HepG2 (cell line): Measurements from ENCODE around the gene DNAH9. TPM values are rescaled to one million over a fixed set of nuclear protein-coding genes. Genes with fewer than 3 reads are reported as not detected.

Experiments used
- ATAC-seq: fragments of 200-7000 bp; cut with Tn5 transposase; 3 replicates; pipeline ENCODE4 v1.9.1; 2020; ENCODE audit warnings: mild to moderate bottlenecking, moderate library complexity
- BruUV-seq: library from RNA; stranded (reverse); fragments of 400-500 nt; replicated peaks from 2 replicates; lab custom pipeline; 2021; lab: Mats Ljungman, UMichigan
- CTCF ChIA-PET: fragments of 300-600 bp; formaldehyde crosslinking; extraction: SDS; loops from one replicate; lab custom pipeline; 2021; ENCODE audit warnings: low total read pairs, inconsistent platforms, low intra/inter-chr PET ratio; lab: Yijun Ruan, JAX
- POLR2A ChIA-PET: fragments of 350-600 bp; sonication (Branson Sonifier 250); formaldehyde crosslinking; loops from one replicate; lab custom pipeline; 2020; ENCODE audit warnings: antibody characterized with exemption, inconsistent platforms; lab: Yijun Ruan, JAX
- DNase-seq: peaks from one replicate; pipeline ENCODE4 v3.0.0-alpha.2; 2015; ENCODE audit warnings: low spot score
- FAIRE-seq: peaks from 3 replicates; lab custom pipeline; 2011; peaks lifted over from hg19 to GRCh38; lab: Jason Lieb, UNC
- H2AFZ ChIP-seq: one replicate; pipeline ENCODE4 v1.6.1; 2011; ENCODE audit warnings: low read length, inconsistent platforms
- H3K27ac ChIP-seq: fragments of 300-600 bp; 3 replicates; pipeline ENCODE4 v1.8.0; 2011; ENCODE audit warnings: mixed run types, mild to moderate bottlenecking, mixed read lengths, low read length, inconsistent platforms; ENCODE audit not compliant: insufficient read depth; ENCODE audit errors: extremely low read length
- H3K27me3 ChIP-seq, 2 experiments: fragments of 200-600 bp in 1 of 2; 2 replicates in 1 of 2; 3 replicates in 1 of 2; pipeline versions ENCODE4 v1.6.0 to v1.8.0; 2011; ENCODE audit warnings: low read length in 2 of 2, mild to moderate bottlenecking in 2 of 2, moderate library complexity in 2 of 2, inconsistent platforms in 1 of 2; ENCODE audit not compliant: insufficient read depth in 2 of 2, control insufficient read depth in 1 of 2
- H3K36me3 ChIP-seq, 2 experiments: fragments of 200-600 bp in 1 of 2; replicated peaks in 1 of 2; 2 replicates in 1 of 2; 3 replicates in 1 of 2; pipeline versions ENCODE4 v1.5.1 to v1.8.0; 2011; ENCODE audit warnings: low read length in 2 of 2, inconsistent platforms in 1 of 2; ENCODE audit not compliant: insufficient read depth in 2 of 2, control insufficient read depth in 1 of 2
- H3K4me1 ChIP-seq: 2 replicates; pipeline ENCODE4 v1.5.1; 2012; ENCODE audit warnings: low read length, inconsistent platforms; ENCODE audit not compliant: insufficient read depth
- H3K4me2 ChIP-seq: 2 replicates; pipeline ENCODE4 v1.6.0; 2011; ENCODE audit warnings: low read depth, low read length, inconsistent platforms
- H3K4me3 ChIP-seq, 3 experiments: fragments of 200-600 bp in 1 of 3; sonication (generic), shearing (Covaris generic) in 1 of 3; replicated peaks in 1 of 3; 2 replicates each; pipeline ENCODE4 v1.5.1; 2011 to 2016; ENCODE audit warnings: low read length in 3 of 3, inconsistent platforms in 2 of 3, low read depth in 2 of 3, mild to moderate bottlenecking in 2 of 3, control low read depth in 1 of 3, mixed read lengths in 1 of 3; ENCODE audit not compliant: insufficient read depth in 1 of 3
- H3K79me2 ChIP-seq: one replicate; pipeline ENCODE4 v1.6.1; 2011; ENCODE audit warnings: low read length, inconsistent platforms; ENCODE audit not compliant: insufficient read depth
- H3K9ac ChIP-seq: 2 replicates; pipeline ENCODE4 v1.6.0; 2011; ENCODE audit warnings: mild to moderate bottlenecking, low read depth, low read length, inconsistent platforms; ENCODE audit not compliant: insufficient read depth
- H3K9me3 ChIP-seq: 2 replicates; pipeline ENCODE4 v1.5.1; 2012; ENCODE audit warnings: mild to moderate bottlenecking, low read length
- H4K20me1 ChIP-seq: 2 replicates; pipeline ENCODE4 v1.6.0; 2011; ENCODE audit warnings: inconsistent platforms, mild to moderate bottlenecking, low read length, moderate library complexity; ENCODE audit not compliant: insufficient read depth
- GTF2F1 ChIP-seq: fragments of 150-350 bp; IDR thresholded peaks from 2 replicates; pipeline ENCODE4 v1.6.1; 2014; ENCODE audit warnings: low read length
- HDAC6 ChIP-seq: fragments of 200-600 bp; sonication (generic); IDR thresholded peaks from 2 replicates; pipeline ENCODE4 v1.7.0; 2017; ENCODE audit warnings: mild to moderate bottlenecking, antibody characterized with exemption, low read length, low read depth
- HIVEP1 ChIP-seq: sonication (generic); formaldehyde crosslinking; IDR thresholded peaks from 2 replicates; pipeline ENCODE4 v1.4.0; 2020; ENCODE audit warnings: mild to moderate bottlenecking, missing genetic modification reagents
- MIER2 ChIP-seq: IDR thresholded peaks from 2 replicates; pipeline ENCODE4 v1.6.1; 2016; ENCODE audit warnings: missing biosample characterization, missing genetic modification reagents
- MXD4 ChIP-seq: IDR thresholded peaks from 2 replicates; pipeline ENCODE4 v1.6.1; 2016; ENCODE audit warnings: mild to moderate bottlenecking, missing biosample characterization, missing genetic modification reagents
- SSRP1 ChIP-seq: IDR thresholded peaks from 2 replicates; pipeline ENCODE4 v1.6.1; 2016; ENCODE audit warnings: control low read depth
- STAT5B ChIP-seq: sonication (generic); formaldehyde crosslinking; IDR thresholded peaks from 2 replicates; pipeline ENCODE4 v1.4.0; 2020; ENCODE audit warnings: missing genetic modification reagents
- TAF15 ChIP-seq: fragments of 200-400 bp; formaldehyde crosslinking; IDR thresholded peaks from one replicate; pipeline ENCODE4 v1.6.1; 2018; ENCODE audit warnings: mild to moderate bottlenecking, low read depth, low read length; ENCODE audit not compliant: poor library complexity, severe bottlenecking
- TP53 ChIP-seq: sonication (generic); formaldehyde crosslinking; conservative IDR thresholded peaks from 2 replicates; pipeline ENCODE4 v1.4.0; 2020; ENCODE audit warnings: missing genetic modification reagents
- ZNF230 ChIP-seq: sonication (generic); formaldehyde crosslinking; IDR thresholded peaks from 2 replicates; pipeline ENCODE4 v1.4.0; 2020; ENCODE audit warnings: mild to moderate bottlenecking, missing genetic modification reagents
- ZNF367 ChIP-seq: sonication (generic); formaldehyde crosslinking; IDR thresholded peaks from 2 replicates; pipeline ENCODE4 v1.4.0; 2020; ENCODE audit warnings: missing genetic modification reagents, borderline replicate concordance
- ZNF549 ChIP-seq: sonication (generic); formaldehyde crosslinking; IDR thresholded peaks from 2 replicates; pipeline ENCODE4 v1.5.0; 2020; ENCODE audit warnings: missing genetic modification reagents
- ZNF552 ChIP-seq: sonication (generic); formaldehyde crosslinking; IDR thresholded peaks from 2 replicates; pipeline ENCODE4 v1.9.0; 2022; ENCODE audit warnings: missing genetic modification reagents, mild to moderate bottlenecking, borderline replicate concordance
- ZNF562 ChIP-seq: sonication (generic); formaldehyde crosslinking; IDR thresholded peaks from 2 replicates; pipeline ENCODE4 v1.8.0; 2022; ENCODE audit warnings: missing genetic modification reagents, borderline replicate concordance
- ZNF629 ChIP-seq: sonication (generic); formaldehyde crosslinking; conservative IDR thresholded peaks from 2 replicates; pipeline ENCODE4 v1.5.0; 2020; ENCODE audit warnings: missing genetic modification reagents
- ZNF75D ChIP-seq: sonication (generic); formaldehyde crosslinking; IDR thresholded peaks from 2 replicates; pipeline ENCODE4 v1.8.1; 2023; ENCODE audit warnings: missing genetic modification reagents, mild to moderate bottlenecking, borderline replicate concordance
- whole genome bisulfite sequencing: methylation state at CpG from one replicate; pipeline ENCODE4 v1.1.6; 2017; ENCODE audit warnings: low lambda C conversion rate; 5-methylcytosine and 5-hydroxymethylcytosine counted together
- in situ Hi-C: cut with HindIII; loops from 2 replicates; pipeline ENCODE4 v1.10.0; 2017; ENCODE audit warnings: low pct_unique_long_range_greater_than_20kb; ENCODE audit not compliant: extremely low pct_ligation_motif_present
- intact Hi-C: fragments of 100-400 bp; cut with micrococcal nuclease; formaldehyde crosslinking; loops from one replicate; pipeline ENCODE4 v1.10.0; 2022; ENCODE audit not compliant: unreplicated experiment
- polyA plus RNA-seq, 8 experiments: library from polyadenylated mRNA; depleted of rRNA in 3 of 8; stranded (reverse) in 7 of 8; unstranded in 1 of 8; fragments of >200 nt; fragmentation: Illumina TruSeq in 4 of 8; extraction: Trizol in 4 of 8; gene quantifications; 2 replicates each; pipeline versions ENCODE4 v1.2.1 to v1.2.3, GENCODE V29; 2011 to 2016; ENCODE audit warnings: low read depth in 4 of 8, missing spikeins in 1 of 8, mixed read lengths in 1 of 8; ENCODE audit not compliant: insufficient read depth in 1 of 8
- total RNA-seq, 5 experiments: library from RNA; depleted of rRNA; stranded (reverse); fragments of >200 nt; fragmentation: Illumina TruSeq; extraction: Trizol; gene quantifications; 2 replicates each; pipeline ENCODE4 v1.2.3, GENCODE V29; 2016; ENCODE audit warnings: low read depth in 1 of 5
- TF ChIP-seq, protein P1 (sequence below), 2 experiments: sonication (generic) in 1 of 2; formaldehyde crosslinking in 1 of 2; IDR thresholded peaks; 2 replicates each; pipeline versions ENCODE4 v1.4.0 to v1.6.1; 2018 to 2020; ENCODE audit warnings: missing genetic modification reagents in 2 of 2, borderline replicate concordance in 1 of 2, low read depth in 1 of 2, mild to moderate bottlenecking in 1 of 2, missing biosample characterization in 1 of 2

Gene DNAH9
- total and polyA plus RNA-seq, 2 of the 13 experiments (the other 11 are each of a cell fraction or from before 2014, with no cell fraction given) = not detected

DNA sequence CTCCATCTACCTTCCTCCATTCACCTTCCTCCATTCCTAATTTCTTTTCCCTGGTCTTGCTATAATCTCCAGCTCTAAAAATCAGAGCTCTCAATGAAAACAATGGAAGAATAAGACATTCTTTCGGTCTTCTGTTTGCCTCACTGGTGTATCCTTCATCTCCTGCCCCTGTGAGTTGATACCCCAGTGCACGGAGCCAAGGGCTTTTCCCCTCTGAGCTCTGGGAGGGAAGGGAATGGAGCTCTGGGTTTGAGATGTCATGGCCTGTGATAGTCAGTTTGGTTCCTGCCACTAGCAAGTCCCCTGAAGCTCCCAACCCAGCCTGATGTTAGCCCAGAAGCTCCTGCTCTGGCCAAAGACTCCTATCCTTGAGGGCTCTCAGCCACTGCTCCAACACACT, 36.6 kb upstream of the DNAH9 start:
- H3K36me3 ChIP-seq = no peaks in the 10 kb centered on the region
- FAIRE-seq (no peak), DNase-seq (no peak), ATAC-seq (no peak)
- BruUV-seq = no TSS peak
- no peaks in the 10 kb centered on the region for H3K4me1 ChIP-seq
- H3K9me3 ChIP-seq = no peaks in the 10 kb centered on the region
- no peak overlapping the region for H3K4me2 ChIP-seq
- ChIA-PET POLR2A (no interaction called here), CTCF (no interaction called here)
- TF ChIP-seq MIER2 (no peak), ZNF230 (CRISPR knock-in tag) (no peak), ZNF562 (CRISPR knock-in tag) (no peak), ZNF552 (CRISPR knock-in tag) (no peak), HDAC6 (no peak), HIVEP1 (CRISPR knock-in tag) (no peak), SSRP1 (CRISPR knock-in tag) (no peak), TAF15 (no peak), ZNF629 (no peak), ZNF549 (no peak)
- 0% methylated on average over 2 of the region's 2 CpGs for WGBS
- H3K79me2 ChIP-seq = no peaks in the 10 kb centered on the region
- H3K27ac ChIP-seq = no peak overlapping the region
- in situ Hi-C loops = no loop called here
- no peaks in the 10 kb centered on the region for H4K20me1 ChIP-seq
- 0 out of 5 replicates have a peak, but pooled peaks cover 0 to 3% of the 10 kb centered on the region in 2 experiments for H3K27me3 ChIP-seq
- no peak overlapping the region for H3K4me3 ChIP-seq
- H2AFZ ChIP-seq = no peak overlapping the region
- intact Hi-C loops = no loop called here
- no peak overlapping the region for H3K9ac ChIP-seq

DNA sequence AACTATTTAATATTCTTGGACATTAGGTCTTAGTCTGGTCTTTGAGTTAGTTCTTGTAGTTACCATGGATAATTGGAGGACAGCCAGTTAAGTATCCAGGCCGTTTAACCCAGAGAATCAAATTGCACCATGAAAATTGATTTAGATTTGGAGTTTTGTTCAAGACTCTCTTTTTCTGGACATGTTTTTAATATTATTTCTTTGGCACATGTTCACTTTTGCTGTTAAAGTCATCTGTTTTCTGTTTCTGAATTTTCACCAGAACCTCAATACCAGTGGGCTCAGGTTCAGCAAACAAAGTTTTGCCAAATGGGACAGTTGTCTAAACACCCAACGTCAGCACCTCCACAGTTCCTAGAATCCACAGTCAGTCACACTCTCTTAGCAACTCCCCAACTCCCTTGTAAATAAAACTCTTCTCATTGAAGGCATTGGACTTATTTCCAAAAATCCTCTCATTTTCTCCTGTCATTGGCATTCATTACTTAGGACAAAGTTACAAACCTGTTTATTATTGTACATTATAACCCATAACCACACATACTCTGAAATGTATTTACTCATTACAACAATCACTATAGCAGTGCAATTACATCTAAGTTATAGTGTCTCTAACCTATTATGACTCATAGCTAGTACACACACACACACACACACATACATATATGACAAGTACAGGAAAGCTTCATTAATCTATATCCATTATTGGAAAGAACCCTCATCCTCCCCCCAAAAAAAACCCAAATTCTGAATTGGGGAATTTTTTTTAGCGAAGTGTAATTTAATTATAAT, 33.5 kb upstream of the DNAH9 start:
- ATAC-seq (no peak), DNase-seq (no peak), FAIRE-seq (no peak)
- Histone ChIP-seq H3K4me3 (no peak overlapping the region), H3K9ac (no peak overlapping the region), H3K4me1 (no peaks in the 10 kb centered on the region), H4K20me1 (no peaks in the 10 kb centered on the region), H2AFZ (no peak overlapping the region), H3K36me3 (no peaks in the 10 kb centered on the region), H3K9me3 (no peaks in the 10 kb centered on the region), H3K27ac (no peak overlapping the region), H3K79me2 (no peaks in the 10 kb centered on the region), H3K27me3 (no peaks in the 10 kb centered on the region), H3K4me2 (no peak overlapping the region)
- ChIA-PET CTCF (no interaction called here), POLR2A (no interaction called here)
- intact Hi-C loops (no loop called here), in situ Hi-C loops (no loop called here)
- BruUV-seq = no TSS peak
- 3% methylated on average over 3 of the region's 3 CpGs for WGBS
- TF ChIP-seq, protein P1, sequence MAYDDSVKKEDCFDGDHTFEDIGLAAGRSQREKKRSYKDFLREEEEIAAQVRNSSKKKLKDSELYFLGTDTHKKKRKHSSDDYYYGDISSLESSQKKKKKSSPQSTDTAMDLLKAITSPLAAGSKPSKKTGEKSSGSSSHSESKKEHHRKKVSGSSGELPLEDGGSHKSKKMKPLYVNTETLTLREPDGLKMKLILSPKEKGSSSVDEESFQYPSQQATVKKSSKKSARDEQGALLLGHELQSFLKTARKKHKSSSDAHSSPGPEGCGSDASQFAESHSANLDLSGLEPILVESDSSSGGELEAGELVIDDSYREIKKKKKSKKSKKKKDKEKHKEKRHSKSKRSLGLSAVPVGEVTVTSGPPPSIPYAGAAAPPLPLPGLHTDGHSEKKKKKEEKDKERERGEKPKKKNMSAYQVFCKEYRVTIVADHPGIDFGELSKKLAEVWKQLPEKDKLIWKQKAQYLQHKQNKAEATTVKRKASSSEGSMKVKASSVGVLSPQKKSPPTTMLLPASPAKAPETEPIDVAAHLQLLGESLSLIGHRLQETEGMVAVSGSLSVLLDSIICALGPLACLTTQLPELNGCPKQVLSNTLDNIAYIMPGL (CRISPR knock-in tag; IDR thresholded peaks at IDR 0.05; ENCODE audit: borderline replicate concordance in 1 of 2, low read depth in 1 of 2) = no peak
- no peak for TF ChIP-seq MXD4 (CRISPR knock-in tag)
- no peak for TF ChIP-seq TP53 (CRISPR knock-in tag)
- TF ChIP-seq ZNF367 = no peak
- no peak for TF ChIP-seq ZNF75D (CRISPR knock-in tag)
- TF ChIP-seq STAT5B (CRISPR knock-in tag) = no peak
- no peak for TF ChIP-seq GTF2F1
